Astrocyte (in vitro differentiated cells and primary cell): ENCODE measurements around the gene GAPT.

Experiments
- EZH2 ChIP-seq: IDR thresholded peaks from 2 replicates; pipeline ENCODE4 v1.6.1; 2012; ENCODE audit warnings: mild to moderate bottlenecking, low read length, inconsistent platforms; ENCODE audit not compliant: insufficient read depth
- TF ChIP-seq, protein P1 (sequence below): IDR thresholded peaks from 2 replicates; pipeline ENCODE4 v1.5.1; 2011; ENCODE audit warnings: low read depth, mild to moderate bottlenecking, inconsistent platforms, low read length, moderate library complexity; ENCODE audit not compliant: insufficient read depth

GRCh38 chr5:58486290-58486689, 4.9 kb upstream of the GAPT start:
- TF ChIP-seq, protein P1, sequence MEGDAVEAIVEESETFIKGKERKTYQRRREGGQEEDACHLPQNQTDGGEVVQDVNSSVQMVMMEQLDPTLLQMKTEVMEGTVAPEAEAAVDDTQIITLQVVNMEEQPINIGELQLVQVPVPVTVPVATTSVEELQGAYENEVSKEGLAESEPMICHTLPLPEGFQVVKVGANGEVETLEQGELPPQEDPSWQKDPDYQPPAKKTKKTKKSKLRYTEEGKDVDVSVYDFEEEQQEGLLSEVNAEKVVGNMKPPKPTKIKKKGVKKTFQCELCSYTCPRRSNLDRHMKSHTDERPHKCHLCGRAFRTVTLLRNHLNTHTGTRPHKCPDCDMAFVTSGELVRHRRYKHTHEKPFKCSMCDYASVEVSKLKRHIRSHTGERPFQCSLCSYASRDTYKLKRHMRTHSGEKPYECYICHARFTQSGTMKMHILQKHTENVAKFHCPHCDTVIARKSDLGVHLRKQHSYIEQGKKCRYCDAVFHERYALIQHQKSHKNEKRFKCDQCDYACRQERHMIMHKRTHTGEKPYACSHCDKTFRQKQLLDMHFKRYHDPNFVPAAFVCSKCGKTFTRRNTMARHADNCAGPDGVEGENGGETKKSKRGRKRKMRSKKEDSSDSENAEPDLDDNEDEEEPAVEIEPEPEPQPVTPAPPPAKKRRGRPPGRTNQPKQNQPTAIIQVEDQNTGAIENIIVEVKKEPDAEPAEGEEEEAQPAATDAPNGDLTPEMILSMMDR: no peak
- TF ChIP-seq EZH2: no peak
